Calu3 (cell line): ENCODE results near the gene GCH1. TPM values are rescaled to one million over a fixed set of nuclear protein-coding genes. Genes with fewer than 3 reads are reported as not detected.

ENCODE experiments used
- BruUV-seq: library from RNA; stranded (reverse); fragments of 400-500 nt; replicated peaks from 2 replicates; lab custom pipeline; 2021; lab: Mats Ljungman, UMichigan
- CTCF ChIA-PET: fragments of 300-600 bp; sonication (Branson Sonifier 250); formaldehyde crosslinking; loops from one replicate; lab custom pipeline; 2022; ENCODE audit warnings: antibody characterized with exemption; lab: Charles Lee
- DNase-seq: peaks from one replicate; pipeline ENCODE4 v3.0.0; 2022
- H3K27ac Mint-ChIP-seq: one replicate; pipeline ENCODE4 v1.8.0; 2022; ENCODE audit warnings: mixed read lengths; ENCODE audit not compliant: unreplicated experiment
- H3K27me3 Mint-ChIP-seq: one replicate; pipeline ENCODE4 v1.8.0; 2022; ENCODE audit warnings: mixed read lengths; ENCODE audit not compliant: unreplicated experiment
- H3K36me3 Mint-ChIP-seq: one replicate; pipeline ENCODE4 v1.8.0; 2022; ENCODE audit warnings: mild to moderate bottlenecking, moderate library complexity, mixed read lengths; ENCODE audit not compliant: insufficient read depth, unreplicated experiment
- H3K4me1 Mint-ChIP-seq: one replicate; pipeline ENCODE4 v1.8.0; 2022; ENCODE audit warnings: mild to moderate bottlenecking, low read depth, mixed read lengths; ENCODE audit not compliant: unreplicated experiment
- H3K4me3 Mint-ChIP-seq: one replicate; pipeline ENCODE4 v1.8.0; 2022; ENCODE audit warnings: mild to moderate bottlenecking, low read depth, moderate library complexity, mixed read lengths; ENCODE audit not compliant: unreplicated experiment
- H3K9me3 Mint-ChIP-seq: one replicate; pipeline ENCODE4 v1.8.0; 2022; ENCODE audit warnings: low read depth, mixed read lengths; ENCODE audit not compliant: unreplicated experiment
- CTCF ChIP-seq: fragments of 200-600 bp; IDR thresholded peaks from one replicate; pipeline ENCODE4 v1.8.0; 2022; ENCODE audit warnings: antibody characterized with exemption; ENCODE audit not compliant: unreplicated experiment
- intact Hi-C: fragments of 100-400 bp; cut with micrococcal nuclease; formaldehyde crosslinking; loops from one replicate; pipeline ENCODE4 v1.10.0; 2022; ENCODE audit not compliant: unreplicated experiment
- total RNA-seq: library from RNA; stranded (reverse); gene quantifications from 2 replicates; pipeline ENCODE4 v1.2.3, GENCODE V29; 2022

The GCH1 gene
- total RNA-seq, 1 experiment from 2014 or later = 6.8 TPM

GRCh38 chr14:54882521-54882920 lies 20.1 kb downstream of the GCH1 start:
- H3K9me3 Mint-ChIP-seq = no peaks in the 10 kb centered on the region
- CTCF ChIA-PET = interaction anchor here (1.1 kb wide), 1 partner anchor 19 kb away, joined by 3 read pairs; no protein-coding TSS in a partner anchor
- H3K4me3 Mint-ChIP-seq = no peak overlapping the region
- no peaks in the 10 kb centered on the region for H3K36me3 Mint-ChIP-seq
- H3K27me3 Mint-ChIP-seq = no peaks in the 10 kb centered on the region
- no peak for DNase-seq
- no TSS peak for BruUV-seq
- intact Hi-C loops = no loop called here
- TF ChIP-seq CTCF = no peak
- no peak overlapping the region for H3K27ac Mint-ChIP-seq
- H3K4me1 Mint-ChIP-seq = peaks cover 14% of the 10 kb centered on the region

DNA sequence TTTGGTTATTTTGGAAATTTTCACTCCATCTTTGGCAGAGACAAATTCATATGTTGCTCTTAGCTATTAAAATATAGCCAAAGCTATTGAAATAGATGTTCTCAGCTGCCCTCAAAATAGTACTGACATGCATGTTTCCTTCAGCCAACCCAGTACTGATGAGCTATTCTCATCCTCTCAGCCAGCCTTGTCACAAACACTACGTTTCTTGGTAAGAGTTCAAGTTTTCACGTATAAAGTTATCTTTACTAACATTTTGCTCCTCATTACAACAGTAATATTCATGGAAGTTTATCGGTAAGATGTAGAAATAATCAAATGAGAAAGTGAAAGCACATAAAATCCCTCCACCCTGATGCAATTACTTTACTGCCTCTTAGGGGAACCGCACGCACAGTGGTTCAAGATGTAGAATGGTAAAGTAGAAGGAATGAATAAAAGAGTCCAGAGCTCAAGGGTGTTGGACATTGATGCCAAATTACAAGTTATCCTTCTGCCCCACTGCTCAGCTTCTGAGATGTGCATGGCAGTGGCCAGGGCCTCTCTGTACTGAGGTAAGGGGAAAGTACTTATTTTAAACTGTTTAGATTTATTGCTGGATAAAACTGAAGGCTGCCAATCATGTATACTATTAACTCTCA lies 20.7 kb downstream of the GCH1 start:
- Mint-ChIP-seq H3K27me3 (no peaks in the 10 kb centered on the region), H3K4me1 (peaks cover 14% of the 10 kb centered on the region), H3K27ac (peak overlapping the region; percentile 42), H3K4me3 (peak overlapping the region; percentile 73), H3K9me3 (no peaks in the 10 kb centered on the region), H3K36me3 (no peaks in the 10 kb centered on the region)
- DNase-seq = no peak
- intact Hi-C loops = no loop called here
- no peak for TF ChIP-seq CTCF
- no TSS peak for BruUV-seq
- CTCF ChIA-PET = interaction anchor here (1.1 to 1.2 kb wide), 2 partner anchors 19 to 318 kb away, joined by 3 read pairs; no protein-coding TSS in a partner anchor

GRCh38 chr14:54881235-54881760 lies 21.3 kb downstream of the GCH1 start:
- peak overlapping the region; percentile 42 for H3K27ac Mint-ChIP-seq
- CTCF ChIA-PET = interaction anchor here (1.1 to 1.2 kb wide), 2 partner anchors 20 to 317 kb away, joined by 3 read pairs; no protein-coding TSS in a partner anchor
- intact Hi-C loops = no loop called here

DNA sequence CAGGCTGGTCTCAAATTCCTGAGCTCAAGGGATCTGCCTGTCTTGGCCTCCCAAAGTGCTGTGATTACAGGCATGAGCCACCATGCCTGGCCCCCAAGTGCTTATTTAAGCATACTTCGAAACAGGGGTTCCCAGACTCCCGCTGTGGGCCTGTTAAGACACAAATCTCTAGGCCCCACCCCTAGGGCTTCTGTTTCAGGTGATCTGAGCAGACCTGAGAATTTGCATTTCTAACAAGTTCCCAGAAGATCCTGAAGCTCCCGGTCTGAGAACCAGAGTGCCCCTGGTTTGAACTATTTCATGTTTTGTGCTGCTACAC lies 25.0 kb downstream of the GCH1 start:
- intact Hi-C loops = no loop called here

More at GRCh38 chr14:54881235-54881760, 21.3 kb downstream of the GCH1 start:
- peak overlapping the region; percentile 73 for H3K4me3 Mint-ChIP-seq
- peaks cover 14% of the 10 kb centered on the region for H3K4me1 Mint-ChIP-seq
- H3K27me3 Mint-ChIP-seq = no peaks in the 10 kb centered on the region
- TF ChIP-seq CTCF = no peak
- no TSS peak for BruUV-seq
- no peak for DNase-seq
- no peaks in the 10 kb centered on the region for H3K36me3 Mint-ChIP-seq
- no peaks in the 10 kb centered on the region for H3K9me3 Mint-ChIP-seq

More for the DNA sequence above, 25.0 kb downstream of the GCH1 start:
- no peaks in the 10 kb centered on the region for H3K36me3 Mint-ChIP-seq
- no peak overlapping the region for H3K4me3 Mint-ChIP-seq
- H3K27me3 Mint-ChIP-seq = no peaks in the 10 kb centered on the region
- TF ChIP-seq CTCF = no peak
- H3K9me3 Mint-ChIP-seq = no peaks in the 10 kb centered on the region
- H3K27ac Mint-ChIP-seq = no peak overlapping the region
- DNase-seq = no peak
- BruUV-seq = no TSS peak
- CTCF ChIA-PET = no interaction called here
- peaks cover 14% of the 10 kb centered on the region for H3K4me1 Mint-ChIP-seq
